ENCODE results near the gene RNF208.

DNA sequence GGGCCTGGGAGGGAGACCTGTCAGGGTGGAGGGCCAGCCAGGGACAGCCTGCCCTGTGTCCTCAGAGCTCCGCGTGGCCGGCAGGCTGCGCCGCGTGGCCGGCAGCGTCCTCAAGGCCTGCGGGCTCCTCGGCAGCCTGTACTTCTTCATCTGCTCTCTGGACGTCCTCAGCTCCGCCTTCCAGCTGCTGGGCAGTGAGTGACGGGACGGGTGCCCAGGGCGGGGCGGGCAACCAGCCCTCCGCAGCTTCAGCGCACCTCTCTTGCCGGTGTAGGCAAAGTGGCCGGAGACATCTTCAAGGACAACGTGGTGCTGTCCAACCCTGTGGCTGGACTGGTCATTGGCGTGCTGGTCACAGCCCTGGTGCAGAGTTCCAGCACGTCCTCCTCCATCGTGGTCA lies 10.5 kb upstream of the RNF208 start:
- no peak for TF ChIP-seq POLR2A (IDR thresholded peaks at IDR 0.05; ENCODE audit: low read depth, low read length)
- TF ChIP-seq, protein P1, sequence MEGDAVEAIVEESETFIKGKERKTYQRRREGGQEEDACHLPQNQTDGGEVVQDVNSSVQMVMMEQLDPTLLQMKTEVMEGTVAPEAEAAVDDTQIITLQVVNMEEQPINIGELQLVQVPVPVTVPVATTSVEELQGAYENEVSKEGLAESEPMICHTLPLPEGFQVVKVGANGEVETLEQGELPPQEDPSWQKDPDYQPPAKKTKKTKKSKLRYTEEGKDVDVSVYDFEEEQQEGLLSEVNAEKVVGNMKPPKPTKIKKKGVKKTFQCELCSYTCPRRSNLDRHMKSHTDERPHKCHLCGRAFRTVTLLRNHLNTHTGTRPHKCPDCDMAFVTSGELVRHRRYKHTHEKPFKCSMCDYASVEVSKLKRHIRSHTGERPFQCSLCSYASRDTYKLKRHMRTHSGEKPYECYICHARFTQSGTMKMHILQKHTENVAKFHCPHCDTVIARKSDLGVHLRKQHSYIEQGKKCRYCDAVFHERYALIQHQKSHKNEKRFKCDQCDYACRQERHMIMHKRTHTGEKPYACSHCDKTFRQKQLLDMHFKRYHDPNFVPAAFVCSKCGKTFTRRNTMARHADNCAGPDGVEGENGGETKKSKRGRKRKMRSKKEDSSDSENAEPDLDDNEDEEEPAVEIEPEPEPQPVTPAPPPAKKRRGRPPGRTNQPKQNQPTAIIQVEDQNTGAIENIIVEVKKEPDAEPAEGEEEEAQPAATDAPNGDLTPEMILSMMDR (conservative IDR thresholded peaks at IDR 0.05; ENCODE audit: low read depth, low read length): no peak
- TF ChIP-seq CEBPB (IDR thresholded peaks at IDR 0.05; ENCODE audit: low read depth, low read length): no peak
- TF ChIP-seq, protein P2, sequence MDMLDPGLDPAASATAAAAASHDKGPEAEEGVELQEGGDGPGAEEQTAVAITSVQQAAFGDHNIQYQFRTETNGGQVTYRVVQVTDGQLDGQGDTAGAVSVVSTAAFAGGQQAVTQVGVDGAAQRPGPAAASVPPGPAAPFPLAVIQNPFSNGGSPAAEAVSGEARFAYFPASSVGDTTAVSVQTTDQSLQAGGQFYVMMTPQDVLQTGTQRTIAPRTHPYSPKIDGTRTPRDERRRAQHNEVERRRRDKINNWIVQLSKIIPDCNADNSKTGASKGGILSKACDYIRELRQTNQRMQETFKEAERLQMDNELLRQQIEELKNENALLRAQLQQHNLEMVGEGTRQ (IDR thresholded peaks at IDR 0.05; ENCODE audit: low read depth, low read length): no peak
- no peak for TF ChIP-seq CHD1 (IDR thresholded peaks at IDR 0.05; ENCODE audit: low read depth, low read length)
